Measurements from ENCODE around the gene TNFRSF6B.

The TNFRSF6B gene

DNA sequence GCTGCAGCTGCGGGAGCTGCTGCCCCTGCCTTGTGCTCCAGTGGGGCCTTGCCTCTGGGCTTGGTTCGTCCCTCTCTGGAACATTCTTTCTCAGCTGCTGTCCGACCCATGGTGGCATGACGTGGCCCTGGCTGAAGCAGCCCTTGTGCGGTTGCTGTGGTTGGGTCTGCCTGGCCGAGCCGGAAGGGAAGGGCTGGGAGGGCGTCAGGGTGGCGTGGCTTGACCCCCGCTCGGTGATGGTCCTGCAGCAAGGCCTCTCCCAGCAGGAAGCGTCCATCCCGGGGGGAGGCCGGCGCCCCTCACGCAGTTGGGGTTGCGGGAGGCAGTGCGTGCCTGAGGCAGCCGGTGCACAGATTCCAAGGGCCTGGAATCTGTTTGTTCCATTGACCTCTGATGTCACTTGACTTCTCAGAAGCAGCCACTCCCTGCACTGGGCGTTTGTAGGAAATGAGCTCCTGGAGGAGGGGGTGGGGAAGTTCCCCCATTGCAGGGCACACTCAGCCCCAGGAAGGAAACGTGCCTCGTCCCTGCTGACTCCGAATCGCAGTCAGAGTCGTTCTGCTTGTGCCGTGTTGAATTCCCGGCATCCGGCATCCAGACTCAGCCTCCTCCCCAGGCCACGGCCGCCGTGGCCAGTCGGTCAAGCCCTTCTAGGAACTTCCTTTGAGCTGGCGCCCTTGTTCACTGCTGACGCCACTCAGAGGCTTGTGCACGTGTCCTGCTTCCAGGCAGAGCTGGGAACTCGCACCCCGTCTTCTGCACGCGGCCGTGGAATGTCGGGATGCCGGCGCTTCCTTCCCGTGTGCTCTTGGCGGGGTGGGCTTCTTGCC, 9.7 kb upstream of the TNFRSF6B start:
- DNase-seq: peak; percentile 70

DNA sequence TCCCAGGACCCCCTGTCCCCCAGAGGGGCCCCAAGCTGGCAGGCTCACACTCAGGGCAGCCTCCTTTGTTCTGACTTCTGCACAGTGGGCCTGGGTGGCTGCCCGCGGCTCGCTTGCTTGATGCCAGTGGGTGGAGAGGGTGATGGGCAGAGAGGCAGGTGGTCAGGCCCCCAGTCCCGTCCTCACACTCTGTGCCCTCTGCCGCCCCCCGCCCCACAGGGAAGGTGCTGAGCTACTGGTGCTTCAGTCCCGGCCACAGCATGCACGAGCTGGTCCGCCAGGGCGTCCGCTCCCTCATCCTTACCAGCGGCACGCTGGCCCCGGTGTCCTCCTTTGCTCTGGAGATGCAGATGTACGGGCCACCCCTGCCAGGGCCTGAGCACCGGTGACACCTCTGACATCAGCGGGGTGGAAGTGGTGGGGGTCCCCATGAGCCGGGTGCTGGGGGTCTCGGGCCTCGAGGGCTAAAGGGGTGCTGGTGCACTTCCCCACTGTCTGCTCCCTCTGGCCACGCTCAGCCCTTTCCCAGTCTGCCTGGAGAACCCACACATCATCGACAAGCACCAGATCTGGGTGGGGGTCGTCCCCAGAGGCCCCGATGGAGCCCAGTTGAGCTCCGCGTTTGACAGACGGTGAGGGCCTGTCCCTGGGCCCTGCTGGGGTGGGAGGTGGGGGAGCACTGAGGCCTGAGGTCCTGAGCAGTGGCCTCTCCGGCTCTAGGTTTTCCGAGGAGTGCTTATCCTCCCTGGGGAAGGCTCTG, 8.9 kb upstream of the TNFRSF6B start:
- DNase-seq: no peak

DNA sequence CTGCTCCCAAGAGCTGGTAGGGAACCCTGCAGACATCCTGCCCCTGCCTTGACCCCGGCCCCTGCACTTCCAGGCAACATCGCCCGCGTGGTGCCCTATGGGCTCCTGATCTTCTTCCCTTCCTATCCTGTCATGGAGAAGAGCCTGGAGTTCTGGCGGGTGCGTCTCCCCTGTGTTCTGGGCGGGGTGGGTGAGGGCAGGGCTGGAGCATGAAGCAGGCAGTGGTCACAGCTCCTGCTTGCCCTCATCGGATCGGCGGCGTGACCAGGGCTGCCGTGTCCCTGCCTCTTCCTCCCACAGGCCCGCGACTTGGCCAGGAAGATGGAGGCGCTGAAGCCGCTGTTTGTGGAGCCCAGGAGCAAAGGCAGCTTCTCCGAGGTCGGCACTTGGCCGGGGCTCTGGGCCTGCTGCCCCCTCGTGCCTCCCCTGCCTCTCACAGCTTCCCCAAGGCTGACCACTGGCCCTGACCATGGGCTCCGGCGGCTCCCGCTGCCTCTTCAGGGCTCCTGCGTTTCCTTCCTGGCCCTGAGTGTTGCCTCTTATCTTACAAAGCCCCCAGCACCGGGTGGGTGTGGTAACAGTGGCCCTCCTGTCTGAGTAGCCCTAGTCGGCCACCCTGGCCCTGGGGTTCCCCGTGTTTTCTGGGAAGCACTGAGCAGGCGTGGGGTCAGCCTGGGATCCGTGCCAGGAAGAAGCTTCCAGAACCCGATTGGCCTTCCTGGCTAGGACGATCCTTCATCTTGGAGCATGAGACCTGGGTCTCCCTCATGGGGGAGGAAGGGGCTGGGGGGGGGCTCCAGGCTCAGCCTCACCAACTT, 8.0 kb upstream of the TNFRSF6B start:
- no peak for DNase-seq

DNA sequence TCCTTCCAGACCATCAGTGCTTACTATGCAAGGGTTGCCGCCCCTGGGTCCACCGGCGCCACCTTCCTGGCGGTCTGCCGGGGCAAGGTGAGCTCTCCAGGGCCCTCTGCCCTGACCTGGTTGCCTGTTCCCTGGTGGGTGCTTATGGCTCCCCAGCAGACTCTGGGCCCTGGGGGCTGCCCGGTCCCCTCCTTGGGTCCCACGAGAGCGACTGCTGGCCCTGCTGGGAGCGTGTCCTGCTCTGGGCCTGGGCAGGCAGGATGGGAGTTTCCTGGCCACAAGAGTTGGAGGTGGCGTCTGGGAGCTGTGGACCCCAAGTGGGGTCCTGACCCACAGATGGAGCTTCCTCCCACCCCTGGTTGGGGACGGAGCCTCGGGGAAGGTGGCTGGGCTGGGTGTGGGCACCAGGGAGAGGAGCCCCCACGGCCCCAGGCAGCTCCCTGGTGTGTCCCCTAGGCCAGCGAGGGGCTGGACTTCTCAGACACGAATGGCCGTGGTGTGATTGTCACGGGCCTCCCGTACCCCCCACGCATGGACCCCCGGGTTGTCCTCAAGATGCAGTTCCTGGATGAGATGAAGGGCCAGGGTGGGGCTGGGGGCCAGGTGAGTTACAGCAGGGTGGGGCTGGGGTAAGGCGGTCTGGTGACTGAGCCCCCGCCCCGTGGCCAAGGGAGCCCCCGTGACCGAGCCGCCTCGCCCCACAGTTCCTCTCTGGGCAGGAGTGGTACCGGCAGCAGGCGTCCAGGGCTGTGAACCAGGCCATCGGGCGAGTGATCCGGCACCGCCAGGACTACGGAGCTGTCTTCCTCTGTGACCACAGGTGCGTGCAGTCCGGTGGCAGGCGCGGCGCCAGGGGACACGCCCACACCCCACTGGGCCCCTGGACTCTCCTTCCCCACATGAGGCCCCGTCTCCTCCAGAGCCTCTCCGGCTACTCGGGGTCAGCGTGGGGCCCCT, 7.1 kb upstream of the TNFRSF6B start:
- DNase-seq: no peak

DNA sequence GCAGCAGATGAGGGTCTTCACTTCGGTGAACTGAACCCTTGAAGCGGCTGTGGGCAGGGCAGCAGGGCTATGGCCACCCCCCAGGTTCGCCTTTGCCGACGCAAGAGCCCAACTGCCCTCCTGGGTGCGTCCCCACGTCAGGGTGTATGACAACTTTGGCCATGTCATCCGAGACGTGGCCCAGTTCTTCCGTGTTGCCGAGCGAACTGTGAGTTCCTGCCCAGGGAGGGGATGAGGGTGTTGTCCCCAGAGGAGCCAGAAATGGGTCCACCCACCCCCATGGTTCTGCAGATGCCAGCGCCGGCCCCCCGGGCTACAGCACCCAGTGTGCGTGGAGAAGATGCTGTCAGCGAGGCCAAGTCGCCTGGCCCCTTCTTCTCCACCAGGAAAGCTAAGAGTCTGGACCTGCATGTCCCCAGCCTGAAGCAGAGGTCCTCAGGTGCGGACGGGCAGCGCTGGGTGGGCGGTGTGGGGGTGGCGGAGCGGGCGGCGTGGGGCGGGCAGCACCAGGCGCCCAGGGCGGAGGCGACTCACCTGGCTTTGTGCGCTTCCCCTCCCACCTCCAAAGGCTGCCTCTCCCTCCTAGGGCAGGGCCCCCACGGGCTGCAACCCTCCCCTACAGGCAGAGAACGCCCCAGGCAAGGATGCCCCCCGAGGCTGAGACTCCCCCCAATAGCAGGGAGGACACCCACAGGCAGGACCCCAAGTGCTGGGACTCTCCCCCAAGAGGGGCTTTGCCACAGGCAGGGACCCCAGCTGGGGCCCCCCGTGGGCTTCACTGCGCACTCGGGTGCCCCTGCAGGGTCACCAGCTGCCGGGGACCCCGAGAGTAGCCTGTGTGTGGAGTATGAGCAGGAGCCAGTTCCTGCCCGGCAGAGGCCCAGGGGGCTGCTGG, 6.2 kb upstream of the TNFRSF6B start:
- DNase-seq: no peak

DNA sequence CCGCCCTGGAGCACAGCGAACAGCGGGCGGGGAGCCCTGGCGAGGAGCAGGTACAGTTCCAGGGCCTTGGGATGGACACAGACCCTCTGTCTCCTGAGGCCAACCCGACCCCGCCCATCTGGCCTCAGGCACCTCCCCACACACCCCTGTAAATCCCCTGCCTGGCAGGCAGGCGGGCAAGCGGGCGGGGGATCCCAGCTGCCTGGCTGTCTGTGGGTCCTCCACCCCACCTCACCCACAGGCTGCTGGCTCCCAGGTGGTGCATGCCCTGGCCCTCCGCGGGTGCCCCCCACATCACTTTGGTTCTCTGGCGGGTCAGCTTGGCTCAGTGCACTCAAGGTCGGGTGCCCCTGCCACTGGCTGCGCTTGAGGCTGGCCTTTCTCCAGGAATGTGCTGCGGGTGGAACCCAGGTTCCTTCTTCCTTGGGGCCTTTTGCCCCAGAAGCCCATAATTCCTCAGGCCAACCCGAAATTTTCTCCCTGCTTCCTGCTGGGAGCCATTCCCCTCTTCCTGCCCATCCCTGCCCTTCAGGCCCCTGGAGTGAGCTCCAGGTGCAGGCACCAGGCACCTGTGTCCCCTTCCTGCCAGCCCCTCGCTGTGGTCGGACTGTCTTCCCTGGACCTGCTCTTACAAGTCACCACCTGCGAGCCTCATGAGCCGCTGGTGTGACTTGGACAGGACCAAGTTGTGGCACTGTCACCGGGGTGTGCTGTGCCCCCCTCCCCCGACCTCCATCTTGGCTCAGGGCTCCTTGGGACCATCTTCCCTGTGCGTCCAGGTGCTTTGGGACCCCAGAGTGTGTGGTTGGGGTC, 5.3 kb upstream of the TNFRSF6B start:
- DNase-seq: no peak

DNA sequence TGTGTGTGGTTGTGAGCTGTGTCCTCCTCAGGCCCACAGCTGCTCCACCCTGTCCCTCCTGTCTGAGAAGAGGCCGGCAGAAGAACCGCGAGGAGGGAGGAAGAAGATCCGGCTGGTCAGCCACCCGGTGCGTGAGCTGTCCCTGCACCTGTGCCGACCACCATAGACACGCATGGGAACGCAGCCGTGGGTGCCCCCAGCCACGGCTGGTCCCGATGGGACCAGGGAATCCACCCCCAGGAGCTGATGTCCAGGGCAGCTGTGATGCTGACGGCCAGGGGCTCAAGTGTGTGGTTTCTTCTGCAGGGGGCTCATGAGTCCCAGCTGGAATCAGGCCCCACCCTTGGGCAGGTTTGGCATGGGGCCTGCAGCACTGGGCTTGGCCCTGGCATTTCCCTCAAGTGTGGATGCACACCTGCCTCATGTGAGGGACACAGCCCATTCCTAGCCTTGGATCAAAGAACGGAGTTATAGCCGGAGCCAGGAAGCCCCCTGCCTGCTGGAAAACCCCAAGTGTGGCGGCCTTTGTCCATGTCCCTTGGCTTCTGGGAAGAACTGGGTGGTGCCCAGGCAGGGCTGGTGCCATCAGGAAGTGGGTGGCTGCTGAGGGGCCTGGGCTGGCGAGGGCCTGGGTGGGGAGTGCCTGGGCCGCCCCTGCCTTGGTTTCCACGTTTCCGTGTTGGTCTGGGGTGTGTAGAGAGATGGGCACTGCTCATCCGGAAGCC, 4.6 kb upstream of the TNFRSF6B start:
- DNase-seq: no peak

DNA sequence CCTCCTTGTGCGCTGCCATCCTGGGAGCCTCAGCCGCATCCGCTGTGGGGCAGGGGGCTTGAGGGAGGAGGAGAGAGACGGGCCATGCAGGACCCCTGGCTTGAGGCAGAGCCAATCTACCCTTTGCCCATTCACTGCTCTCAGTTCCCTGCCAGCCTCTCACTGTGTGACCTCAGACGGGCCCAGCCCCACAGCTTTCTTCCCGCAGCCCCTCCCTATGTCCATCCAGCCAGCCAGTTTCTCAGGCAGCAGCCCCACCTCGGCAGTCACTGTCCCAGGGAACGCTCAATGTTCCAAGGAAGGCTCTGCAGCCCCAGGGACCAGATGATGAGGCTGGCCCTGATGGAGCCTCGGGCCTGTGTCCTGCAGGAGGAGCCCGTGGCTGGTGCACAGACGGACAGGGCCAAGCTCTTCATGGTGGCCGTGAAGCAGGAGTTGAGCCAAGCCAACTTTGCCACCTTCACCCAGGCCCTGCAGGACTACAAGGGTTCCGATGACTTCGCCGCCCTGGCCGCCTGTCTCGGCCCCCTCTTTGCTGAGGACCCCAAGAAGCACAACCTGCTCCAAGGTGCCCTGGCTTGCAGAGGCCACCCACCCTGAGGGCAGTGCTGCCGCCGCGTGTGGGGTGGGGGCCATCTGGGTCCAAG, 3.9 kb upstream of the TNFRSF6B start:
- no peak for DNase-seq

DNA sequence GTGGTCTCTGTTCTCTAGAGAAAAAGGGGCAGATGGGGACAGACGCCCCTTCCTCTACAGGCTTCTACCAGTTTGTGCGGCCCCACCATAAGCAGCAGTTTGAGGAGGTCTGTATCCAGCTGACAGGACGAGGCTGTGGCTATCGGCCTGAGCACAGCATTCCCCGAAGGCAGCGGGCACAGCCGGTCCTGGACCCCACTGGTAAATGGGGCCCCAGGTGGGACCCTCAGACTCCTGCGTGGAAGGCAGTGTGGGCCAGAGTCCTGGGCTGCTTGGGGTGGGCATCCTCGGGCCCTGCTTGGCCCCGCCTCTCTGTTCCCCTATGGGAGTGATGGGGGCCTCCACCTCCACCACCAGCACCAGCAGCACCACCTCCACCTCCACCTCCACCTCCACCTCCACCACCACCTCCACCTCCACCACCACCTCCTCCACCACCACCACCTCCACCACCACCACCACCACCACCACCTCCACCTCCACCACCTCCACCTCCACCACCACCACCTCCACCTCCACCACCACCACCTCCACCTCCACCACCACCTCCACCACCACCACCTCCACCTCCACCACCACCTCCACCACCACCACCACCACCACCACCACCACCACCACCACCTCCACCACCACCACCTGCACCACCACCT, 3.2 kb upstream of the TNFRSF6B start:
- DNase-seq: no peak

DNA sequence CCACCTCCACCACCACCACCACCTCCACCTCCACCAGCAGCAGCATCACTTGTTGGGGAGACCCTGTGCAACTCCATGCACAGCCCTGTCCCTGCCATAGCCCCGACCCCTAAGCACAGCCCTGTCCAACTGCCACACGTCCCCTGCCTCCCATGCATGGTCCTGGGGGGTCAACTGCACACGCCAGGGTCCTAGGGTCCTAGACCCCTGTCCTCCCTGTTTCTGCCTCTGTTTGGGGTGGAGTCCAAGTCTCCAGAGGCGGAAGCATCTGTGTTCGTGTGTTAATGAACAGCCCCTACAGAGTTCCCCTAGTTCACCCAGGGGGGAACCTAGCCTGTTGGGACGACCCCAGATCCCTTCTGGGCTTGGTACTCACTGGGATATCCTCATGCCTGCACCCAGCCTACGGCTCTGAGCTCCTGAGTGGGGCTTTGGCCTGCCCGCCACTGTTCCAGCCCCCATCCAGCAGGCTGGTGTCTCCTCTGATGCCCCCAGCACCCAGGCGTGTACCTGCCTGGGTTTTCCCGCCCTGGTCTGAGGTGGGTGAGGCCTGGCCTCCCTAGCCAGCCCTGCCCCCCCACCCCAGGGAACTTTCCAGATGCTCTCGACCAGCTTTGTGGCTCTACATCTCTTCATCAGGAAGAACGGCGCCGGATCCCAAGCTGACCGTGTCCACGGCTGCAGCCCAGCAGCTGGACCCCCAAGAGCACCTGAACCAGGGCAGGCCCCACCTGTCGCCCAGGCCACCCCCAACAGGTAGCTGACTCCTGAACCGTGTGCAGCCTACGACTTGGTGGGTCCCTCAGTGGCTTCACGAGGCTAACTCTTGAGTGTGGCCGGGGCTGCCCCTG, 2.5 kb upstream of the TNFRSF6B start:
- DNase-seq: no peak

DNA sequence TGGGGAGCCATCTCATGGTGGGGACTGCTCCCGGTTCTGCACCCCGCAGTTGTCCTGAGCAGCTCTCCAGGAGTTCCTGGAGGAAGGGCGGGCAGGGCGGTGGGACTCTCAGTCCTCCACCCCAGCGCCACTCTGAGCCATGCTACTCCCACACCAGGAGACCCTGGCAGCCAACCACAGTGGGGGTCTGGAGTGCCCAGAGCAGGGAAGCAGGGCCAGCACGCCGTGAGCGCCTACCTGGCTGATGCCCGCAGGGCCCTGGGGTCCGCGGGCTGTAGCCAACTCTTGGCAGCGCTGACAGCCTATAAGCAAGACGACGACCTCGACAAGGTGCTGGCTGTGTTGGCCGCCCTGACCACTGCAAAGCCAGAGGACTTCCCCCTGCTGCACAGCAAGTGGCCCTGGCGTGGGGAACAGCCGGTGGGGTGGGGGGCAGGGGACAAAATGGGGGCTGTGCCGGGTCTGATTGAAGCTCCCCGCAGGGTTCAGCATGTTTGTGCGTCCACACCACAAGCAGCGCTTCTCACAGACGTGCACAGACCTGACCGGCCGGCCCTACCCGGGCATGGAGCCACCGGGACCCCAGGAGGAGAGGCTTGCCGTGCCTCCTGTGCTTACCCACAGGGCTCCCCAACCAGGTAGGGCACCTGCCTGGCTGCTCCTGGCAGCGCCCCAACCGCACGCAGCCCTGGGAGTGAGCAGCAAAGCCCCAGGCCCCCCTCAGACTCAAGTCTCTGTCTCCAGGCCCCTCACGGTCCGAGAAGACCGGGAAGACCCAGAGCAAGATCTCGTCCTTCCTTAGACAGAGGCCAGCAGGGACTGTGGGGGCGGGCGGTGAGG, 1.6 kb upstream of the TNFRSF6B start:
- DNase-seq: no peak

DNA sequence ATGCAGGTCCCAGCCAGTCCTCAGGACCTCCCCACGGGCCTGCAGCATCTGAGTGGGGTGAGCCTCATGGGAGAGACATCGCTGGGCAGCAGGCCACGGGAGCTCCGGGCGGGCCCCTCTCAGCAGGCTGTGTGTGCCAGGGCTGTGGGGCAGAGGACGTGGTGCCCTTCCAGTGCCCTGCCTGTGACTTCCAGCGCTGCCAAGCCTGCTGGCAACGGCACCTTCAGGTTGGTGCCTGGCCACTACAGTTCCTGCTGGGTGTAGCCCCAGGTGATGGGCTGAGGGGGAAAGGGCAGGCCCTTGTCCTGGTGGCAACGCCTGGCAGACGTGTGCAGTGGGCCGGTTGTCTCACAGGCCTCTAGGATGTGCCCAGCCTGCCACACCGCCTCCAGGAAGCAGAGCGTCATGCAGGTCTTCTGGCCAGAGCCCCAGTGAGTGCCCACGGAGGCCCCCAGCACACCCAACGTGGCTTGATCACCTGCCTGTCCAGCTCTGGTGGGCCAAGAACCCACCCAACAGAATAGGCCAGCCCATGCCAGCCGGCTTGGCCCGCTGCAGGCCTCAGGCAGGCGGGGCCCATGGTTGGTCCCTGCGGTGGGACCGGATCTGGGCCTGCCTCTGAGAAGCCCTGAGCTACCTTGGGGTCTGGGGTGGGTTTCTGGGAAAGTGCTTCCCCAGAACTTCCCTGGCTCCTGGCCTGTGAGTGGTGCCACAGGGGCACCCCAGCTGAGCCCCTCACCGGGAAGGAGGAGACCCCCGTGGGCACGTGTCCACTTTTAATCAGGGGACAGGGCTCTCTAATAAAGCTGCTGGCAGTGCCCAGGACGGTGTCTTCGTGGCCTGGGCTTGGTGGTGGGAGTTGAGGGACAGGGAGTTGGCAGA, 787 bp upstream of the TNFRSF6B start:
- no peak for DNase-seq

DNA sequence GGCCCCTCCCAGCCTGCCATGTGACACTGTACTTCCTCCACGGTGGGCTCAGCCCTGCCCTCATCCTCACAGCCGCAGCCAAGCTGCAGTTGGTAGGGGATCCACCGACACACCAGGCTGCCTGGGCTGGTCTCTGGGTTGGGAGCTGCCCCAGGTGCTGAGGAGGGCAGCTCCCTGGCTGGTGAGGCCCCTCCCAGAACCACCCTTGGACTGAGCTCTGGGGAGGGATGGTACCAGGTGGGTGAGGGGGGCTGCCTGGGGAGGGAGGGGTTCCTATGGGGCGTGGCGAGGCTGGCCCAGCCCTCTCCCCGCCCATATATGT, 185 bp upstream of the TNFRSF6B start:
- DNase-seq: no peak

DNA sequence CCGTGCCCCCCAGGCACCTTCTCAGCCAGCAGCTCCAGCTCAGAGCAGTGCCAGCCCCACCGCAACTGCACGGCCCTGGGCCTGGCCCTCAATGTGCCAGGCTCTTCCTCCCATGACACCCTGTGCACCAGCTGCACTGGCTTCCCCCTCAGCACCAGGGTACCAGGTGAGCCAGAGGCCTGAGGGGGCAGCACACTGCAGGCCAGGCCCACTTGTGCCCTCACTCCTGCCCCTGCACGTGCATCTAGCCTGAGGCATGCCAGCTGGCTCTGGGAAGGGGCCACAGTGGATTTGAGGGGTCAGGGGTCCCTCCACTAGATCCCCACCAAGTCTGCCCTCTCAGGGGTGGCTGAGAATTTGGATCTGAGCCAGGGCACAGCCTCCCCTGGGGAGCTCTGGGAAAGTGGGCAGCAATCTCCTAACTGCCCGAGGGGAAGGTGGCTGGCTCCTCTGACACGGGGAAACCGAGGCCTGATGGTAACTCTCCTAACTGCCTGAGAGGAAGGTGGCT, 960 bp downstream of the TNFRSF6B start:
- no peak for DNase-seq

DNA sequence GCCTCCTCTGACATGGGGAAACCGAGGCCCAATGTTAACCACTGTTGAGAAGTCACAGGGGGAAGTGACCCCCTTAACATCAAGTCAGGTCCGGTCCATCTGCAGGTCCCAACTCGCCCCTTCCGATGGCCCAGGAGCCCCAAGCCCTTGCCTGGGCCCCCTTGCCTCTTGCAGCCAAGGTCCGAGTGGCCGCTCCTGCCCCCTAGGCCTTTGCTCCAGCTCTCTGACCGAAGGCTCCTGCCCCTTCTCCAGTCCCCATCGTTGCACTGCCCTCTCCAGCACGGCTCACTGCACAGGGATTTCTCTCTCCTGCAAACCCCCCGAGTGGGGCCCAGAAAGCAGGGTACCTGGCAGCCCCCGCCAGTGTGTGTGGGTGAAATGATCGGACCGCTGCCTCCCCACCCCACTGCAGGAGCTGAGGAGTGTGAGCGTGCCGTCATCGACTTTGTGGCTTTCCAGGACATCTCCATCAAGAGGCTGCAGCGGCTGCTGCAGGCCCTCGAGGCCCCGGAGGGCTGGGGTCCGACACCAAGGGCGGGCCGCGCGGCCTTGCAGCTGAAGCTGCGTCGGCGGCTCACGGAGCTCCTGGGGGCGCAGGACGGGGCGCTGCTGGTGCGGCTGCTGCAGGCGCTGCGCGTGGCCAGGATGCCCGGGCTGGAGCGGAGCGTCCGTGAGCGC, 1.6 kb downstream of the TNFRSF6B start:
- DNase-seq: no peak
